Neural progenitor cell (in vitro differentiated cells): ENCODE measurements around the gene CNNM2. TPM values are rescaled to one million over a fixed set of nuclear protein-coding genes. Genes with fewer than 3 reads are reported as not detected.

Experiments
- DNase-seq: peaks from one replicate; pipeline ENCODE4 v3.0.0-alpha.2; 2016; ENCODE audit warnings: low spot score
- H2AFZ ChIP-seq: fragments of 200-600 bp; sonication (generic); replicated peaks from 2 replicates; pipeline ENCODE4 v1.6.1; 2016; ENCODE audit warnings: antibody characterized with exemption
- H3F3A ChIP-seq: fragments of 200-600 bp; sonication (generic); 2 replicates; pipeline ENCODE4 v1.6.1; 2016; ENCODE audit warnings: antibody characterized with exemption, low read depth
- H3K27ac ChIP-seq: fragments of 200-600 bp; sonication (generic); 2 replicates; pipeline ENCODE4 v1.5.1; 2016; ENCODE audit warnings: mild to moderate bottlenecking
- H3K27me3 ChIP-seq: fragments of 200-600 bp; sonication (generic); 2 replicates; pipeline ENCODE4 v1.6.1; 2016; ENCODE audit warnings: mild to moderate bottlenecking, moderate library complexity
- H3K36me3 ChIP-seq: fragments of 200-600 bp; sonication (generic); 2 replicates; pipeline ENCODE4 v1.5.1; 2016
- H3K4me1 ChIP-seq: fragments of 200-600 bp; sonication (generic); 2 replicates; pipeline ENCODE4 v1.6.1; 2016; ENCODE audit warnings: mixed run types
- H3K4me2 ChIP-seq: fragments of 200-600 bp; sonication (generic); 2 replicates; pipeline ENCODE4 v1.6.1; 2016
- H3K4me3 ChIP-seq: fragments of 200-600 bp; sonication (generic); 2 replicates; pipeline ENCODE4 v1.5.1; 2016
- H3K79me2 ChIP-seq: fragments of 200-600 bp; sonication (generic); 2 replicates; pipeline ENCODE4 v1.6.1; 2016; ENCODE audit warnings: low read depth
- H3K9ac ChIP-seq: fragments of 200-600 bp; sonication (generic); 2 replicates; pipeline ENCODE4 v1.6.1; 2016
- H3K9me3 ChIP-seq: fragments of 200-600 bp; sonication (generic); 2 replicates; pipeline ENCODE4 v1.5.1; 2016; ENCODE audit warnings: low read depth
- H4K20me1 ChIP-seq: fragments of 200-600 bp; sonication (generic); 2 replicates; pipeline ENCODE4 v1.6.1; 2016; ENCODE audit warnings: low read depth
- H3K27ac Mint-ChIP-seq: 3 replicates; pipeline ENCODE4 v1.8.0; 2021; ENCODE audit warnings: mixed read lengths
- H3K27me3 Mint-ChIP-seq: 2 replicates; pipeline ENCODE4 v1.8.0; 2022; ENCODE audit warnings: low read depth, mild to moderate bottlenecking, inconsistent platforms, moderate library complexity, mixed read lengths; ENCODE audit not compliant: insufficient read depth
- H3K36me3 Mint-ChIP-seq: 3 replicates; pipeline ENCODE4 v1.8.0; 2021; ENCODE audit warnings: mixed read lengths
- H3K4me1 Mint-ChIP-seq: 3 replicates; pipeline ENCODE4 v1.8.0; 2021; ENCODE audit warnings: mixed read lengths
- H3K4me3 Mint-ChIP-seq: 3 replicates; pipeline ENCODE4 v1.8.0; 2021; ENCODE audit warnings: mild to moderate bottlenecking, moderate library complexity, mixed read lengths
- H3K9me3 Mint-ChIP-seq: 3 replicates; pipeline ENCODE4 v1.8.0; 2020; ENCODE audit warnings: mixed read lengths
- EZH2 ChIP-seq: fragments of 200-600 bp; sonication (generic); IDR thresholded peaks from 2 replicates; pipeline ENCODE4 v1.6.1; 2017; ENCODE audit warnings: antibody characterized with exemption, mild to moderate bottlenecking, moderate library complexity
- EZH2phosphoT487 ChIP-seq: fragments of 200-600 bp; sonication (generic); IDR thresholded peaks from 2 replicates; pipeline ENCODE4 v1.6.1; 2017; ENCODE audit warnings: antibody characterized with exemption
- total RNA-seq: library from RNA; depleted of rRNA; stranded (reverse); fragments of >200 nt; gene quantifications from 2 replicates; pipeline ENCODE4 v1.2.3, GENCODE V29; 2015; ENCODE audit warnings: low replicate concordance
- TF ChIP-seq, protein P1 (sequence below): fragments of 200-600 bp; sonication (generic); IDR thresholded peaks from 2 replicates; pipeline ENCODE4 v1.5.1; 2017; ENCODE audit warnings: antibody characterized with exemption, mild to moderate bottlenecking

CNNM2 gene
- total RNA-seq, 1 donor from 2014 or later, result 11.4 TPM

- DNase-seq, result no peak
- Histone ChIP-seq H3K9ac (no peak overlapping the region), H2AFZ (no peak overlapping the region), H3K4me3 (no peak overlapping the region), H3K27me3 (no peaks in the 10 kb centered on the region), H3F3A (no peaks in the 10 kb centered on the region), H3K9me3 (no peaks in the 10 kb centered on the region), H4K20me1 (no peaks in the 10 kb centered on the region), H3K4me2 (no peak overlapping the region), H3K79me2 (no peaks in the 10 kb centered on the region), H3K27ac (no peak overlapping the region), H3K4me1 (no peaks in the 10 kb centered on the region), H3K36me3 (peaks cover 4% of the 10 kb centered on the region)
- peak overlapping the region; percentile 22 for H3K27ac Mint-ChIP-seq
- no peaks in the 10 kb centered on the region for H3K27me3 Mint-ChIP-seq
- TF ChIP-seq EZH2phosphoT487 (no peak), EZH2 (no peak)
- H3K36me3 Mint-ChIP-seq, result peaks cover 9% of the 10 kb centered on the region
- H3K4me1 Mint-ChIP-seq, result no peaks in the 10 kb centered on the region
- no peaks in the 10 kb centered on the region for H3K9me3 Mint-ChIP-seq
- no peak overlapping the region for H3K4me3 Mint-ChIP-seq
Measured at GRCh38 chr10:102878629-102879028, 39.5 kb upstream of the CNNM2 start.

DNA sequence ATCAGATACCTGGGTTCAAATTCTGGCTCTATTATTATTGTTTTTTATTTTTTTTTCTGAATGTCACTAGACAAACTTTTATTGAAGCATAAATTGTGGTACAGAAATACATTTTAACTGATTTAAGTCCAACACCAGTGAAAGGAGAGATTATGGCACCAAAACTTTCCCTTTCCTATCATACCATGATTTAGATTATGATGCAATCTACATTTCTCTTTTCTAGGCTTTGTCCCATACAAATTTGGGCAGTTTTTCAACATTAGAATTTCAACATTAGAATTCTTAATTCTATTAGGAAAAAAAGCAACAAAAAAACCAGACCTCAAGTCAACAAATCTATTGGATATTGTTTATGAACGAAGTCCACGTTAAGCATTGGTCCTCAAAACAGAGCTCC, 37.8 kb upstream of the CNNM2 start:
- Histone ChIP-seq H3K79me2 (no peaks in the 10 kb centered on the region), H3K4me1 (no peaks in the 10 kb centered on the region), H3K4me3 (no peak overlapping the region), H3K9ac (no peak overlapping the region), H3K27me3 (no peaks in the 10 kb centered on the region), H2AFZ (no peak overlapping the region), H4K20me1 (no peaks in the 10 kb centered on the region), H3K27ac (no peak overlapping the region), H3K36me3 (peaks cover 4% of the 10 kb centered on the region), H3F3A (no peaks in the 10 kb centered on the region), H3K4me2 (no peak overlapping the region), H3K9me3 (no peaks in the 10 kb centered on the region)
- TF ChIP-seq EZH2phosphoT487 (no peak), EZH2 (no peak)
- TF ChIP-seq, protein P1, sequence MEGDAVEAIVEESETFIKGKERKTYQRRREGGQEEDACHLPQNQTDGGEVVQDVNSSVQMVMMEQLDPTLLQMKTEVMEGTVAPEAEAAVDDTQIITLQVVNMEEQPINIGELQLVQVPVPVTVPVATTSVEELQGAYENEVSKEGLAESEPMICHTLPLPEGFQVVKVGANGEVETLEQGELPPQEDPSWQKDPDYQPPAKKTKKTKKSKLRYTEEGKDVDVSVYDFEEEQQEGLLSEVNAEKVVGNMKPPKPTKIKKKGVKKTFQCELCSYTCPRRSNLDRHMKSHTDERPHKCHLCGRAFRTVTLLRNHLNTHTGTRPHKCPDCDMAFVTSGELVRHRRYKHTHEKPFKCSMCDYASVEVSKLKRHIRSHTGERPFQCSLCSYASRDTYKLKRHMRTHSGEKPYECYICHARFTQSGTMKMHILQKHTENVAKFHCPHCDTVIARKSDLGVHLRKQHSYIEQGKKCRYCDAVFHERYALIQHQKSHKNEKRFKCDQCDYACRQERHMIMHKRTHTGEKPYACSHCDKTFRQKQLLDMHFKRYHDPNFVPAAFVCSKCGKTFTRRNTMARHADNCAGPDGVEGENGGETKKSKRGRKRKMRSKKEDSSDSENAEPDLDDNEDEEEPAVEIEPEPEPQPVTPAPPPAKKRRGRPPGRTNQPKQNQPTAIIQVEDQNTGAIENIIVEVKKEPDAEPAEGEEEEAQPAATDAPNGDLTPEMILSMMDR, result no peak
- Mint-ChIP-seq H3K36me3 (peaks cover 9% of the 10 kb centered on the region), H3K9me3 (no peaks in the 10 kb centered on the region), H3K4me3 (no peak overlapping the region), H3K27me3 (no peaks in the 10 kb centered on the region), H3K4me1 (no peaks in the 10 kb centered on the region), H3K27ac (no peak overlapping the region)
- DNase-seq, result no peak

DNA sequence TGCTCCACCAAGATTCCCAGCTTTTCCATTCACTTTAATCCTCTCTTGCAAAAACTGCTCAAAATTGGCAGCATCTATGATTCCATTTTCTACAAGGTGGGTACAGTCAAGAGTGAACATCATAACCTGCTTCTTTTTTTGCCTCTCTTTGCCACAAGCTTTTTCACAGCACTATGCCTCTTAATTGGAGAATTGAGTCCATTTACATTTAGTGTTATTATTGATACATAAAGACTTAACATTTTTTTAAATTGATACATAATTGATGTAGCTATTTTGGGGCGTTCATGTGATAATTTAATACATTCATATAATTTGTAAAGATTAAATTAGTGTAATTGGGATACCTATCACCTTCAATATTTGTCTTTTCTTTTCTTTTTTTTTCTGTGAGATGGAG, 30.0 kb upstream of the CNNM2 start:
- Mint-ChIP-seq H3K4me1 (no peaks in the 10 kb centered on the region), H3K27me3 (peaks cover 2% of the 10 kb centered on the region), H3K27ac (no peak overlapping the region), H3K36me3 (peaks cover 28% of the 10 kb centered on the region), H3K9me3 (no peaks in the 10 kb centered on the region), H3K4me3 (no peak overlapping the region)
- H3K4me2 ChIP-seq, result no peak overlapping the region
- H4K20me1 ChIP-seq, result no peaks in the 10 kb centered on the region
- no peak overlapping the region for H2AFZ ChIP-seq
- TF ChIP-seq EZH2, result no peak
- TF ChIP-seq EZH2phosphoT487, result no peak
- TF ChIP-seq, protein P1, result no peak
- no peak overlapping the region for H3K27ac ChIP-seq
- H3F3A ChIP-seq, result no peaks in the 10 kb centered on the region
- H3K9ac ChIP-seq, result no peak overlapping the region
- no peaks in the 10 kb centered on the region for H3K27me3 ChIP-seq
- H3K79me2 ChIP-seq, result no peaks in the 10 kb centered on the region
- H3K4me3 ChIP-seq, result no peak overlapping the region
- DNase-seq, result no peak
- no peaks in the 10 kb centered on the region for H3K36me3 ChIP-seq
- H3K4me1 ChIP-seq, result no peaks in the 10 kb centered on the region
- H3K9me3 ChIP-seq, result no peaks in the 10 kb centered on the region

DNA sequence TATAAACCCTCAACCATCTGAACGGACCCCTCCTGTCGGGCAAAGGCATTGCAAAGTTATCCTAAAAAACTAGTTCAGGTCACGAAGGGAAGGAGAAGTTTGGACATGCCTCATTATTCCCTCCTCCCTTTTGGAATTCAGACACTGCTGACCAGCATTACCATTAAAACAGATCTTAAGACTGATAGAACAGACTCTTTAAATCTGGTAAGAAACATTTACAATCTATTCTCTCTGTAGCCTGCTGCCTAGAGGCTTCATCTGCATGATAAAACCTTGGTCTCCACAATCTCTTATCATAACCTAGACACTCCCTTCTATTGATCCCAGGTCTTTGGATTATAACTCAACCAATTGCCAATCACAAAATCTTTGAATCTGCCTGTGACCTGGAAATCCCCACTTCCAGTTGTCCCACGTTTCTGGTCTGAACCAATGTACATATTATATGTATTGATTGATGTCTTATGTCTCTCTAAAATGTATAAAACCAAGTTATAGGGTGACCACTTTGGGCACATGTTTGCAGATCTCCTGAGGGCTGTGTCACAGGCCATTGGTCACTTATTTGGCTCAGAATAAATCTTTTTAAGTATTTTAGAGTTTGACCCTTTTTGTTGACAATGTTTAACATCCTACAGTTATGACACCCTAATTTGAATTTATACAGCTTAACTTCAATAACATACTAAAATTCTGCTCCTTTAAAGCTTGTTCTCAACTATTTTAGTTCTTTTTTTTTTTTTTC, 23.5 kb upstream of the CNNM2 start:
- Histone ChIP-seq H3K9me3 (no peaks in the 10 kb centered on the region), H2AFZ (no peak overlapping the region), H3K4me2 (no peak overlapping the region), H3K4me1 (no peaks in the 10 kb centered on the region), H3K27me3 (no peaks in the 10 kb centered on the region), H3F3A (no peaks in the 10 kb centered on the region), H4K20me1 (no peaks in the 10 kb centered on the region), H3K9ac (no peak overlapping the region), H3K36me3 (no peaks in the 10 kb centered on the region), H3K4me3 (no peak overlapping the region), H3K27ac (no peak overlapping the region), H3K79me2 (no peaks in the 10 kb centered on the region)
- Mint-ChIP-seq H3K27ac (no peak overlapping the region), H3K36me3 (peaks cover 14% of the 10 kb centered on the region), H3K27me3 (peaks cover 2% of the 10 kb centered on the region), H3K4me1 (no peaks in the 10 kb centered on the region), H3K9me3 (no peaks in the 10 kb centered on the region), H3K4me3 (no peak overlapping the region)
- TF ChIP-seq, protein P1, result no peak
- no peak for TF ChIP-seq EZH2
- no peak for TF ChIP-seq EZH2phosphoT487
- DNase-seq, result no peak
